A549 treated with Hydrocortisone at 1 μM for 4 hours (cell line): Measurements from ENCODE around the gene IDH3B. TPM values are rescaled to one million over a fixed set of nuclear protein-coding genes. Genes with fewer than 3 reads are reported as not detected.

Experiments
- total RNA-seq: library from RNA; stranded (reverse); fragments of 200-300 nt; extraction: Qiagen RNA extraction; gene quantifications from 5 replicates; pipeline ENCODE4 v1.2.3, GENCODE V29; 2022

Gene IDH3B
- 127 to 136 TPM (median 133 TPM) in 5 replicates for total RNA-seq

DNA sequence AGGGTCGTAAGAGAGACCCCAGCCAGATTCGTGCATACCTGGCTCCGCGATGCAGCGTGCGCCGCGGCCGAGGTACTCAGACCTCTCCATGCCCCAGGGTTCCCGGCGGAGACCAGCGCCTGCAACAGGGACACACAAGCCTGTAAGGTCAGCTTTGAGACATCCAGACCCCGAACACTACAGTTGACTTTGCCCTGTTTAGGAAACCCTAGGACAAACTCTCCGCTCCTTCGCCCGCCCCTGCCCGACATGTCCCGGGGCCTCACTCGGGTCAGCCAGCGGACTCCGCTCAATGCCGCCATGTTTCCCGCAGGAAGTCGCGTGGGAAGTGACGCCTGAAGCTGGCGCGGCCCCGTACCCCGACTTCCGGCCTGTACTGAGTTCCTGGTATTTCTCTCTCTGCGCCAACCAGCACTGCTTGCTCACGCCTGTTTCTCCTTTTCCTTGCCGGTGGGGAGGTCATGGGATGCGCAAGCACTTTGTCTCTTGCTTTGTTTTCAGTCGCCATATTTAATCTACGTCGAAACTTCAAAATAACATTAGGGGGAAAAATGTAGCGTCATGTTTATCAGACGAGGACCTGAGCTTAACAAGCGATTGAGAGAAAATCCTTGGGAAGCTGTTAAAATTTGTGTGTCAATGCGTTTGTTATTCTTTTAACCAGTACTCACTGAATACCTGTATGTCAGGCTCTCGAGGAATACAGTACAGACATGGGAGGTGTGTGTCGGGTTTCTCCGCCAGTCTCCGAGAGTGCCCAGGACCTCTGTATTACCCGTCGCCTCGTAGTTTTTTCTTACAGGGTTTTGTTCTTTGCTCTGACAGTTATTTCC lies at the start of gene IDH3B:
Gene IDH3B (minus strand): TSS at position 330 of the 833 bp plus-strand sequence. CDS start 28 bp downstream, at position 302.

DNA sequence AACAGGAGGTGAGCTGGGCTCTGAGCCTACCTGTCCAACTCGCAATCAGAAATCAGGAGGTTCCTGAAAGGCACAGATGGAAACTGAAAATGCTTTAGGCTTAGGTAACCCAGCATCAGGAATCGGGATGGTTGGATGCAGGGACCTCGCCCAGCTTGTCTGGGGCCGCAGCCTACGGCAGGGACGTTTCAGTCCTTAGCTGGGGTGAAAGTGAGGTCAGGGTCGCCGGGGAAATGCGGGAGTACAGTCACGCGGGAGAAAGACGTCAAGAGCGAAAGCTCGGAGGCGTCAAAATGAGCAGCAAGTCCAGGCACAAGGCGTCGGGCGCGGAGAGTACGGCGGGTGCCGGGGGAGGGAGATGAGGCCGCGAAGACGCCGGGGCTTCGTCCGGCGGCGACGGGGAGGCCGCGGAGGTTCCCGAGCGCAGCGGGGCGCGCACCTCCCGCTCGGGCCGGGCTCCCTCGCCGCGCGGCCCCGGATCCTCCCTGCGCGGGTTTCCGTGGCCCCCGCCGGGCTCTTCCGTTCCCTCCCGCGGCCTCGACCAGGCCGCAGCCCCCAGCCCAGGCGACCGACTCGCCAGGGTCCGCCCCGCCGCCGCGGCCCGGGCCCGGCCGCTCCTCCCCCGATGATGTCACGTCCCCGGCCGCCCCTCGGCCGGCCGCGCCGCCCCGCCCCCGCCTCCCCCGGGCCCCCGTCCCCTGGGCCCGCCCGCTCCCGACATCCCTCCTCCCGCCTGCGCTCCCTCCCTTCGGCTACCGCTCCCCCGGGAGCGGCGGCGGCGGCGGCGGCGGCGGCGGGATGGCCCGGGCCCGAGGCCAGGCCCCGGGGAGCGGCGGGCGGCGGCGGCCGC lies 28.2 kb upstream of the IDH3B start, which contains the start of gene EBF4:
Gene EBF4 (plus strand): TSS at position 745 of the 850 bp plus-strand sequence. CDS start 866 bp downstream, outside the sequence.

DNA sequence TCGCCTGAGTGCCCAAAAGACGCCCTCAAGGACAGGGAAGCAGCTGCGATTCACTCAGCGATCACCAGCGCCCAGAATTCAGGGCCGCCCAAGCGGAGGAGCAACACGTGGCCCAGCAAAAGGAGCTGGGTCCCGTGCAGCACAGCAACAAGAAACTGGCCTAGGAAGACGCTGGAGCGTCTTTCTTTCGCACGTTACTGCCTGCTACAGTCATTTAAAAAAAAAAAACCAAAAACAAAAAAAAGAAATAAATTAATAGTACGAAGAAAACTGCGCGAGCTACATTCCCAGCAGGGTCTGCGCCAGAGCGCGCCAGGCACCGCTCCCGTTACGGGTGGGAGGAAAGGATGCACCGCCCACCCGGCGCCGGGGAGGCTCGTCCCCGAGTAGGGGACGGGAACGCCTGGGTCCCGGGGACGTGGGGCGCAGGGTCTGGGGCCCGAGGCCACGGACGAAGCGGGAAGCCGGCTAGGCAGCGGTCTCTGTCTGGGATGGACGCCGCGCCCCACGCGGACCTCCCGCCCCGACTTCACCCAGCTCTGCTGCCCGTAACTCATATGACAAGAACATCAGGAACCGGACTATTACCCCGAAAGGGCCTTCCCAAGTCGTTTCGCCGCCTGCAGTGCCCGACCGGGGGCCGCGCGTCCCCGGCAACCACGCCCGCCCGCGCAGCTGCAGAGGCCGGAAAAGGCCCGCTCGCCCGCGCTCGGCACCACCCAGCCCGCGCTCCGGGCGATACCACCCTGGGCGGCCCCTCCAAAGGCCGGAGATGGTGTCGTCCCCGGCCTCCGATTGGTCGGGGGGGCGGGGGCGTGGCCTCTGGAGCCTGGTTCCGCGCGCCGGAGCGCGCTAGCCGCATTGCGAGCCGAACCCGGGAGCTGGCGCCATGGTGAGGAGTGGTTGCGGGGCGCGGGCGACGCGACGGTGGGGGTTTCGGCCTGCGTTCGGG lies 12.0 kb downstream of the IDH3B start, which contains the start of gene NOP56:
Gene NOP56 (plus strand): TSS at position 861 of the 952 bp plus-strand sequence. CDS start 29 bp downstream, at position 890.

Other genes with a start within 250 kb of the IDH3B start
- 820 to 1,074 TPM (median 988 TPM) in 5 replicates for gene SNRPB, start 193.4 kb downstream of the IDH3B start, total RNA-seq
- 12.2 to 18.7 TPM (median 12.8 TPM) in 5 replicates for gene ZNF343, start 155.3 kb downstream of the IDH3B start, total RNA-seq
- gene TMC2, start 127.6 kb downstream of the IDH3B start, total RNA-seq, result not detected in 5 replicates
- 545 to 647 TPM (median 584 TPM) in 5 replicates for gene NOP56, start 11.6 kb downstream of the IDH3B start, total RNA-seq
- 2.2 to 5.1 TPM (median 2.7 TPM) in 5 replicates for gene EBF4, start 28.6 kb upstream of the IDH3B start, total RNA-seq
- gene CPXM1, start 136.4 kb upstream of the IDH3B start, total RNA-seq, result 0.06 TPM in 1 of 5 replicates, not detected in the others
- 0.28 to 0.69 TPM (median 0.53 TPM) in 5 replicates for gene C20orf141, start 150.8 kb upstream of the IDH3B start, total RNA-seq
- gene TMEM239, start 152.1 kb upstream of the IDH3B start, total RNA-seq, result 0.03 to 0.07 TPM in 2 of 5 replicates, not detected in the others
- gene PCED1A, start 176.4 kb upstream of the IDH3B start, total RNA-seq, result 19.7 to 28.2 TPM (median 26.6 TPM) in 5 replicates
- 27.3 to 34.0 TPM (median 32.0 TPM) in 5 replicates for gene VPS16, start 176.5 kb upstream of the IDH3B start, total RNA-seq
- 31.3 to 43.9 TPM (median 37.7 TPM) in 5 replicates for gene PTPRA, start 209.3 kb upstream of the IDH3B start, total RNA-seq